VCaP (cell line): ENCODE measurements around the gene TRHDE.

Experiments
- H3K27ac ChIP-seq: fragments of 450-650 bp; 2 replicates; pipeline ENCODE4 v1.5.1; 2017
- CTCF ChIP-seq: fragments of 450-650 bp; conservative IDR thresholded peaks from 2 replicates; pipeline ENCODE4 v1.5.1; 2017; ENCODE audit warnings: mild to moderate bottlenecking, moderate library complexity

The TRHDE gene

GRCh38 chr12:72313806-72314205 lies 41.6 kb downstream of the TRHDE start:
- H3K27ac ChIP-seq: no peak overlapping the region
- TF ChIP-seq CTCF: no peak

- no peak overlapping the region for H3K27ac ChIP-seq
- no peak for TF ChIP-seq CTCF
Observed at GRCh38 chr12:72315858-72316257, 43.7 kb downstream of the TRHDE start.

GRCh38 chr12:72318341-72318740 lies 46.2 kb downstream of the TRHDE start:
- H3K27ac ChIP-seq: no peak overlapping the region
- no peak for TF ChIP-seq CTCF

- no peak overlapping the region for H3K27ac ChIP-seq
- no peak for TF ChIP-seq CTCF
Observed at GRCh38 chr12:72323881-72324280, 51.7 kb downstream of the TRHDE start.

- H3K27ac ChIP-seq: no peak overlapping the region
- TF ChIP-seq CTCF: no peak
Observed at GRCh38 chr12:72330301-72330700, 58.1 kb downstream of the TRHDE start.

- no peak overlapping the region for H3K27ac ChIP-seq
- no peak for TF ChIP-seq CTCF
Observed at GRCh38 chr12:72330784-72331183, 58.6 kb downstream of the TRHDE start.

GRCh38 chr12:72337382-72337781 lies 65.2 kb downstream of the TRHDE start:
- TF ChIP-seq CTCF: no peak
- H3K27ac ChIP-seq: no peak overlapping the region

GRCh38 chr12:72337946-72338345 lies 65.8 kb downstream of the TRHDE start:
- TF ChIP-seq CTCF: no peak
- H3K27ac ChIP-seq: no peak overlapping the region
